ENCODE data around the gene SSR4. TPM values are rescaled to one million over a fixed set of nuclear protein-coding genes. Genes with fewer than 3 reads are reported as not detected.
A peak's percentile ranks its signal among the peaks of the same experiment; 100 is the strongest.
"Not testable (repeated sequence)": the region's sequence is repeated elsewhere in the genome, so short reads cannot be mapped to it uniquely, and the experiment has no call there.

Gene SSR4
- 100 to 1,000 TPM; 133 to 145 TPM for total RNA-seq

DNA sequence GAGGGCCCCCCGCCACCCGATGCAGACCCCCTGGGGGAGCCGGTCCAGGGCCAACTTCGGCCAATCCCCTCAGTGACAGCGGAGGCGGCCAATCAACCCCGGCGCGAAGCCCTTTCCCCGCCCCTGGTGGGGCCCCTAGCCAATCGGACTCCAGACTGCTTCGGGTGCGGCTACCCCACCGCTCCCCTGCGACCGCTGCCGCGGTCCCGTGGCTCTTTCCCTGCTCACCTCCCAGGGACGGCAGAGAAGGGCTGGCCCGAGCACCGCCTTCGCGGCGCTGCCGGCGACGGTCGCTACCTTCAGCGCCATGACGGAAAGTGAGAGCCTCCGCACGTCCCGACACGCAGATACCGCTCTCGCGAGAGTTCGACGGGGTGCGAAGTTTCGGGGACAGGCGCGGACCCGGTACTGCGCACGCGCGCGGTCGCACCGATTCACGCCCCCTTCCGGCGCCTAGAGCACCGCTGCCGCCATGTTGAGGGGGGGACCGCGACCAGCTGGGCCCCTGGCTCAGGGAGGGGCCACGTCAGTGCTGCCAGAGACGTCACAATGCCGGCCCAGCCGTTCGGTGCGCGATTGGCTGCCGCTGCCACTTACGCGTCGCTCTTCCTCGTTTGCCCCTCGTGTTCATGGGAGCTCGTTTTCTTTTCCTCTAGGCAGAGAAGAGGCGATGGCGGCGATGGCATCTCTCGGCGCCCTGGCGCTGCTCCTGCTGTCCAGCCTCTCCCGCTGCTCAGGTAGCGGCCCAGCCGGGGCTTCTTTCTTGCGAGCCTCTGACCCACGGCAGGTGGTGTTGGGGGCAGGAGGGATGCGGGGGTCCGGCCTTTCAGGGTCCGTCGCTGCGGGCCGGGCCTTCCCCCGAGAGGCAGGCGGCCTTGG, at the start of gene SSR4, which contains the start of gene IDH3G:
Gene SSR4 (plus strand): TSS at position 651 of the 879 bp plus-strand sequence. CDS start 20 bp downstream, at position 671.
Gene IDH3G (minus strand): TSS at position 358 of the 879 bp plus-strand sequence. CDS start 49 bp downstream, at position 309.
- H3K27me3 Mint-ChIP-seq = no peaks in the 10 kb centered on the region
- DNase-seq = peak; percentile 93
- H3K9me3 Mint-ChIP-seq = no peaks in the 10 kb centered on the region
- peak within 1 kb of the TSS; percentile 96 for H3K27ac Mint-ChIP-seq
- H3K4me3 Mint-ChIP-seq = peak within 1 kb of the TSS; percentile 98
- peaks cover 18% of the 10 kb centered on the region for H3K36me3 Mint-ChIP-seq
- H3K4me1 Mint-ChIP-seq = peaks cover 9% of the 10 kb centered on the region

DNA sequence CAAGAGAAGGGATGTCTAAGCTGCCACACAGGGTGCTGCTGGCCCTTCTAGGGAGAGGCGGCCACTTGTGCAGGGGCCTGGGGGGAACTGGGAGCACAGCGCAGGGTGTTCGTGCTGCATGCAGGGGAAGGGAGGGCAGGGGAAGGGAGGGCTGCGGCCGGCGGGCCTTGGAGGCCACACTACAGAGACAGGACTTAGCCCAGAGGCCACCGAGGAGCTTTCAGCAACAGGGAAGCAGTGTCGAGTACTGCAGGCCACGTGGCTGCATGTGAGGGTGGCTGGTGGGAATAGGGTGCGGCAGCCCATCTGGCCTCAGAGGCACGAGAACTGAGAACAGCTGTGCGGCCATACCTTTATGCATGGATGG, 49.4 kb upstream of the SSR4 start:
- H3K36me3 Mint-ChIP-seq, H3K27ac Mint-ChIP-seq: not testable (repeated sequence)

DNA sequence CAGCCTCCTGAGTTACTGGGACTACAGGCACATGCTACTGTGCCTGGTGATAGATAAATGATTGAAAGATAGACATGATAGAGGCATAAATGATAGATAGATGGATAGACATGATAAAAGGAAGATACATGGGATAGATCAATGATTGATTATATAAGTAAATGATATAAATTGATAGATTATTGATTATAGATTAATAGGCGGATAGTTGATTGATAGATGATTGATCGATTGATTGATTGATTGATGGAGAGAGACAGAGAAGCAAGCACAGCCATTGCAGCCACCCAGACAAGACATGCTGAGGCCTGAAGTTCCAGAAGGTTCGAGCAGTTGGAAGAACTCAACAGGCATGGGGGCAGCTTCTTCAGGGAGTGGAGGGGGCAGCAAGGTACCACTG, 48.1 kb upstream of the SSR4 start:
- Mint-ChIP-seq H3K9me3 (no peaks in the 10 kb centered on the region), H3K4me3 (no peak overlapping the region), H3K4me1 (no peaks in the 10 kb centered on the region), H3K36me3 (no peaks in the 10 kb centered on the region), H3K27me3 (peaks cover 11% of the 10 kb centered on the region), H3K27ac (no peak overlapping the region)
- DNase-seq = no peak

More for the DNA sequence above, 49.4 kb upstream of the SSR4 start:
- H3K9me3 Mint-ChIP-seq, H3K4me3 Mint-ChIP-seq, DNase-seq, H3K4me1 Mint-ChIP-seq: not testable (repeated sequence)
- peaks cover 10% of the 10 kb centered on the region for H3K27me3 Mint-ChIP-seq

DNA sequence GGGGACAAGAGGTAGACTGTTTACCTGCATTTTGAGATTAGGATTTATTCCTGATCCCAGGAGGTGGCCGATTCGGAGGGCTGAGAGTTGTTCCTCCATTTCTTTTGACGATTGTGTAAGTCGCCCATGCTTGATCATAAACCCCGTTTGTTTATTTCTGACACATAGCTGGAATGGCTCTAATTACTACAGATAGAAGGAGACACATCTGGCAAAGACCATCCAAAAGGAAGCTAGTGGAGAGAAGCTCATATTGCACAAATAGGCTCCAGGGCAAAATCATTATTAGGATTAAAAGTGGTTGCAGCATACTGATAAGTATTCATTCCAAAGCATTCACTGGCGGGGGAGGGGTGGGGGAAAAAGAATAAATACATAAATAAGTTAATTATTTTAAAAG, 47.5 kb upstream of the SSR4 start:
- H3K4me3 Mint-ChIP-seq, DNase-seq, H3K4me1 Mint-ChIP-seq, H3K36me3 Mint-ChIP-seq, H3K9me3 Mint-ChIP-seq, H3K27ac Mint-ChIP-seq: not testable (repeated sequence)
- H3K27me3 Mint-ChIP-seq = peaks cover 11% of the 10 kb centered on the region

DNA sequence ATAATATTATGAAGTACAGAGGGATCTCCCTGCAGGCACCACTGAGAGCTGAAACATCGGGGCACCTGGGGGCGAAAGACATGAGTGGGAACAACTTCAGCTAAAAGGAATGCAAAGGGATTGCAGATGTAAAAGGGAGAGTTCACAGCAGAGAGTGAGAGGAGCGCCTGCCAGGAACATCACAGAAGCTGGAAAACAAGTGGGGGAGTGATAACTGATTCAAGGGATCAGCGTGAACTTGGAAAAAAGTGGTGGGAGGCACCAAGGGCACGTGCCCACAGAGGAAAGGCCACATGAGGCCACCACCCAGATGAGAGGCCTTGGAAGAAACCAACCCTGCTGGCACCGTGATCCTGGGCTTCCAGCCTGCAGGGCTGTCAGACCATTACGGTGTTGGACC, 45.5 kb upstream of the SSR4 start:
- DNase-seq, H3K9me3 Mint-ChIP-seq, H3K4me1 Mint-ChIP-seq, H3K4me3 Mint-ChIP-seq, H3K27ac Mint-ChIP-seq, H3K36me3 Mint-ChIP-seq: not testable (repeated sequence)
- peaks cover 11% of the 10 kb centered on the region for H3K27me3 Mint-ChIP-seq

DNA sequence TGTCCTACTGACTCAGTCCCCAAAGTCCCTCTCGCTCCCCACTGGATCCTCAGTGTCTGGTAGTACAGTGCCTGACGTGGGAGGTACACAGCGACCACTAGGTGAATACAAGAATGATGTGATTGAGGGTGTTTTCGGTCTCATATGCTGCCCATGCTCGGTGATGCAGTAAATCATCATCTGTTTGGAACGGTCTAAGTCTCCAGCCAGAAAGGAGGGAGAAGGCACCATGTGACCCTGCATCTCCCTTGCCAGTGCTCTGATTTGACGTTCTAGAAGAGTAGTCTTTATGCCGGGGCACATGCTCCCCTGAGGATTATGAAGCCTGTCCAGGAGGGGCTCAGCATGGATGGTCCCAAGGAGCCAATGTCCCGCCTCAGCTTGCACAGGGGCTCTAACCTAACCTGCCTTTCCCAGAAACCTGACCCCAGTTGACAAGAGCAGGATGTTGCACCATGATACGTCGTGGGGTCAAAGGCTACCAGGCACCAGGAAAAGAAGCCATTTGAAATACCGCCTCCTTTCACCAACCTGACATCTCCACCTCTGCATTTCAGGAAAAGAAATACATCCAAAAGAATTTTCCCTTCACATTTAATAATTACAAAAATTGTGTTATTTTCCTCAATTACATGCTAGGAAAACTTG, 44.2 kb upstream of the SSR4 start:
- Mint-ChIP-seq H3K36me3 (no peaks in the 10 kb centered on the region), H3K27ac (no peak overlapping the region)

DNA sequence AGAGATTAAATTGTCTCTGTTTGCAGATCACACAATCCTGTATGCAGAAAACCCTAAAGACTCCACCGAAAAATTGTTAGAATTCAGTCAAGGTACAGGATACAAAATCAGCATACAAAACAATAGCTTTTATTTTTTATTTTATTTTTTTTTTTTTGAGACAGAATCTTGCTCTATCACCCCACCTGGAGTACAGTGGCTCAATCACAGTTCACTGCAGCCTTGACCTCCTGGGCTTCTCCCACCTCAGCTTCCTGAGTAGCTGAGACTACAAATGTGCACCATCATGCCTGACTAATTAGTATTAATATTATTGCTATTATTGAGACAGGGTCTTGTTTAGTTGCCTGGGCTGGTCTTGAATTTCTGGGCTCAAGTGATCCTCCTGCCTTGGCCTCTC, 39.3 kb upstream of the SSR4 start:
- H3K27me3 Mint-ChIP-seq = no peaks in the 10 kb centered on the region
- H3K4me1 Mint-ChIP-seq = no peaks in the 10 kb centered on the region
- H3K36me3 Mint-ChIP-seq = no peaks in the 10 kb centered on the region
- no peak overlapping the region for H3K27ac Mint-ChIP-seq
- H3K9me3 Mint-ChIP-seq = no peaks in the 10 kb centered on the region
- H3K4me3 Mint-ChIP-seq = no peak overlapping the region
- no peak for DNase-seq

More for the DNA sequence above, 44.2 kb upstream of the SSR4 start:
- Mint-ChIP-seq H3K27me3 (peaks cover 7% of the 10 kb centered on the region), H3K4me1 (no peaks in the 10 kb centered on the region), H3K4me3 (no peak overlapping the region), H3K9me3 (no peaks in the 10 kb centered on the region)
- DNase-seq = no peak

DNA sequence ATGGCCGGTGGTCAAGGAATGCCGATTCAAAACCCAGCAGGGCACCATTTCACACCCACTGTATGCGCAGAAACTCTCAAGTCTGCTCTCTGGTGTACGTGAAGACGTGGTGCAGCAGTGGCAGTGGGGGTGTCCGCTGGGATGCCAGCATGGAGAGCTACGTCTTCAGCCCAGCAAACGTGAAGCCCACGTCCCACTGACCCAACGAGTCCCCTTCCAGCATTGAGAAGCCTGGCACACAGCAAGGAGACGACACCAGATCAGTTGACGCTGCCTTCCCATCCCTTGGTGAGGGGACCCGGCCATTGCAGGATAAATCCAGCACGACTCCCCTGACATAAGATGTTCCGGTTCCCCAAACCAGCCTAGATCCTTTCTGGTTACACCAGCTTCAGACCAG, 32.6 kb upstream of the SSR4 start:
- Mint-ChIP-seq H3K27me3 (no peaks in the 10 kb centered on the region), H3K36me3 (no peaks in the 10 kb centered on the region), H3K4me3 (no peak overlapping the region), H3K4me1 (peaks cover 9% of the 10 kb centered on the region), H3K27ac (no peak overlapping the region), H3K9me3 (no peaks in the 10 kb centered on the region)
- DNase-seq = no peak

DNA sequence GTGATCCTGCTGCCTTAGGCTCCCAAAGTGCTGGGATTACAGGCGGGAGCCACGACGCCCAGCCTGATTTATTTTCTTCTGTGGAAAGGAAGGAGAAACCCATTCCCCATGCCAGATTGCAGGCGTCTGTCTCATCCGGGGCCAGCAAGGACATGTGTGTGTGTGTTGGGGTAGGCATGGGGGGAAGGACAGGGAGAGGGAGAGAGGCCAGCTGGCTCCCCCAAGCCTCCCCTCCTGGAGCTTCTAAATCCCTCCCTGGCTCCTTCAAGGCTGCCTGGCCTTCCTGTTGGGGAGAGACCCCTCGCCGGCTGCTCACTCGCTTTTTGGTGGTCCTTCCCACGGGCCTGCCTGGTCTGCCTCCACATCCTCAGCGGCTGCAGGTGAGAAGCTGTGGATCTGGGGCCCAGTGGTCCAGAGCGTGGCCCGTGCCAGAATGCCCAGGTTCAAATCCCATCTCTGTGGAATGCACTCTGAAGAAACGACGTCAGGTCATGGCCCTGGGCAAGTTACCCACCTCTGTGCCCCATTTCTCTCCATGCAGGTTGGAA, 31.8 kb upstream of the SSR4 start:
- H3K27ac Mint-ChIP-seq = no peak overlapping the region
- no peaks in the 10 kb centered on the region for H3K36me3 Mint-ChIP-seq
- no peak overlapping the region for H3K4me3 Mint-ChIP-seq

DNA sequence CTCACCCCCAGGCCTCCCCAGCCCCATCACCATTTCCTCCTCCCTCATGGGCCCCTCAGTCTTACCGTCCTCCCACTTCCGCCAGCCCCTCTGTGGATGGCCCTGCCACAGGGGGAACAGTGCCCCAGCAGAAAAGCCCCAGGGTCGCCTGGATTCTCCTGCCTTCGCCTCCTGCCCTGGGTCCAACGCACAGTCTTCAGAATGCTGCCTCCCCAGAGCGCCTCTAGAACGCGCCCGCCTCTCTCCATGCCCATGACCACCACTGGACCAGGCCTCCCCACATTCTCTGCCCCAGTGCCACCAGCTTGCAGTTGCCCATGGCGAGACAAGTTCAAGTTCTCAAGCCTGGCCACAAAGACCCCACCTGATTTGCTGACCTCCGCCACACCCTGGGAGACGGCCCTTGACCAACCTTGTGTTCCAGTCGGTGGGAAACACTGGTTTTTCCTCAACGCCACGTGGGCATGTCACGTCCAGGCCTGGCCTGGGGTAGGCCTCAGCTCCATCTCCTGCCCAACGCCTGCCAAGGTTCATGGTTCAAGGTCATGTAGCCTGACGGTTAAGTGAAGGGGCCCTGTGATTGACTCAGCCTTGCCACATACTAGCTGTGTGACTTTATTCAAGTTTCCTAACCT, 31.1 kb upstream of the SSR4 start:
- no peaks in the 10 kb centered on the region for H3K27me3 Mint-ChIP-seq
- no peak overlapping the region for H3K4me3 Mint-ChIP-seq
- no peak overlapping the region for H3K27ac Mint-ChIP-seq
- no peak for DNase-seq
- H3K36me3 Mint-ChIP-seq = no peaks in the 10 kb centered on the region
- peaks cover 9% of the 10 kb centered on the region for H3K4me1 Mint-ChIP-seq
- H3K9me3 Mint-ChIP-seq = no peaks in the 10 kb centered on the region

More for the DNA sequence above, 31.8 kb upstream of the SSR4 start:
- H3K4me1 Mint-ChIP-seq = peaks cover 9% of the 10 kb centered on the region
- H3K9me3 Mint-ChIP-seq = no peaks in the 10 kb centered on the region
- DNase-seq = no peak
- no peaks in the 10 kb centered on the region for H3K27me3 Mint-ChIP-seq

DNA sequence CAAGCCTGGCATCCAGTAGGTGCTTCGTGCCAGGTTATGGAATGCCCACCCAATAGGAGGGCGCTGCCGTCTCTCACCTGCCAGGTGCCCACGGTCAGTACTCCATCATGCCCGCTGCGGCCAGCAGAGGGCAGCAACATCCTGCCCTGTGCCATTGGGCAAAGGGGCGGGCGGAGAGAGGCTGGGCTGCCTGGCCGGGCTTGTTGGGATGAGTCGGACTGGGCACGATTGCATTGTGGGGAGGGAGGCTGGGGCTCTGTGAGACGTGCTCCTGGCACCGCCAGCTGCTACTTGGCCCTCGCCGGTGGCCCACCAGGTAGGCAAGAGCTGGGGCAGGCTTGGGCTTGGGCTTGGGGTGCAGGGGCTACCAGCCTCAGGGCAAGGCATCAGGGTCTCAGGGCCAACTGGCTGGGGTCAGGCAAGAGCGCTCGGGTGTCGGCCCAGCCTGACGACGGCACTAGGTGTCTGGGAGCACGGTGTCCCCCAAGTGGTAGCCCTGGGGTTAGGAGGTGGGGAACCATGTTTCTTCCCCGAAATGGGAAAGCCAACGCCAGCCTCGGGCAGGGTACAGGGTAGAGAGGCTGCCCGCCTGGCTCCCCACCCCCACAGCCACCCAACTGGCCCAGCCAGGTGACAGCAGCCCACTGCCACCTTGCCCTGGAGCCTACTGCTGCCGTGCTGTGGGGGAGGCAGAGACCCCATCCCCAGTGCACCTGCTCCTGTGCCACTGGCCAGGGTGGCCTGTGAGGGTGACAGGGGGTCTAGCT, 30.3 kb upstream of the SSR4 start, which contains the start of gene PLXNB3:
Gene PLXNB3 (plus strand): TSS at position 261 of the 767 bp plus-strand sequence. CDS start 1,287 bp downstream, outside the sequence.
- peaks cover 9% of the 10 kb centered on the region for H3K4me1 Mint-ChIP-seq
- peak; percentile 75 for DNase-seq
- no peak within 1 kb of the TSS for H3K27ac Mint-ChIP-seq
- H3K4me3 Mint-ChIP-seq = no peak within 1 kb of the TSS
- H3K9me3 Mint-ChIP-seq = no peaks in the 10 kb centered on the region
- no peaks in the 10 kb centered on the region for H3K27me3 Mint-ChIP-seq
- no peaks in the 10 kb centered on the region for H3K36me3 Mint-ChIP-seq

DNA sequence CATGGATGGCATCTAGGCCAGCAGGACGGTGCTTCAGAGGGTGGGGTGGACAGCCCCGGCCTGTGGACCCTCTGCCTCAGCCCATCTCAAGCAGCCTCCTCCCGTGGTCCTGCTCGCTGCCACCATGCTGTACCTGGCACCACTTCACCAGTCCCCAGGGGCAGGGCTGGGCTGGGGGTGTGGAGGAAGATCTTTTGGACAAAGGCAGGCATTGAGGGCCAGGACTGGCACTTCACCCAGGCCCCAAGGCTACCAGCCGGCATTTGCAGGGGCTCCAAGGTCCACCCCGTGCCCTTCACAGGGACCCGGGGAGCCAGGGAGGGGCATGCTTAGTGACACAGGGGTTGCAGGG, 29.7 kb upstream of the SSR4 start:
- no peaks in the 10 kb centered on the region for H3K36me3 Mint-ChIP-seq
- H3K9me3 Mint-ChIP-seq = no peaks in the 10 kb centered on the region

DNA sequence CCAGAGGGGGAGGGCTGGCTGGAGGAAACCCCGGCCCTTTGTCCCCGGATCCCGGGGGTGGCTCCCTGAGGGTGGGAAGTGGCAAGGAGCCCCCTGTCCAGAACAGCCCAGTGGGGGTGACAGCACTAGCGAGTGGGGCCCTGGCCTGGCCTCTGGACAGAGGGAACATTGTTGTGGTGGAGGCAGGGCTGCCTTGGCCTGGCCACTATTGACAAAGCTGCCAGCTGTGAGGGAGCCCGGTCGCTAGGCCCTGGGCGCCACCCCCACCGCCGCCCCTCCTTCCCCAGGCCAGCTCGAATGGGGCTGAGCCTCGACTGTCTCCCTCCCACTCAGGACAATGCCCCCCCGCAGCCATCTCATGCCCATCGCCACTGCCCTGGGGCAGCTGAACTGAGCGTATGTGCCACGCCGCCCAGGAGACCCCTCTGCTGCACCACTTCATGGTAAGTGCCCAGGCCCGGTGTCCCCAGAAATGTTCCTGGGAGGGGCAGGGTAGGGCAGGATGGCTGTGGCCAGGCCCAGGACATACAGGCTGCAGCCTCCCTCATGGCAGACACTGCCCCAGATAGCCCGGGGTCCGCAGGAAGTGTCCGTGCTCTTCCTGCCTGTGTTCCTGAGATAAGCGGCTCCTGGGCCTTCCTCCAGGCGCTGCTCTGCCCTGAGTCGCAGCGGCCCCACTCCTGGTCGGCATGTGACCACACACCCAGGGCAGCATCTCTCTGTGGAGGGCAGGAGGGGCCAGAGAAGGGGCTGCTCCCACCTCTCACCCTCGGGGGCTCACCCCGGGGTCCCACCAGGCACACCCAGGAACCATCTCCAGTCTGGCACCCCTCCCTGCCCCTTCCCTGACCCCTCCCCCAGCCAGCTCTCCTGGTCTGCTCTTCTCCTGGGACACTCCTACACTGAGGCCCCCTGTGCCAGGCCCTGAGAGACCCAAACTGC, 29.1 kb upstream of the SSR4 start:
- Mint-ChIP-seq H3K4me3 (peak overlapping the region; percentile 49), H3K27ac (no peak overlapping the region), H3K27me3 (no peaks in the 10 kb centered on the region), H3K4me1 (peaks cover 9% of the 10 kb centered on the region), H3K9me3 (no peaks in the 10 kb centered on the region), H3K36me3 (no peaks in the 10 kb centered on the region)
- DNase-seq = no peak

More for the DNA sequence above, 29.7 kb upstream of the SSR4 start:
- peaks cover 9% of the 10 kb centered on the region for H3K4me1 Mint-ChIP-seq
- no peaks in the 10 kb centered on the region for H3K27me3 Mint-ChIP-seq
- no peak for DNase-seq
- H3K27ac Mint-ChIP-seq = no peak overlapping the region
- no peak overlapping the region for H3K4me3 Mint-ChIP-seq
